HCT116 (cell line): ENCODE measurements around the gene IL15. TPM values are rescaled to one million over a fixed set of nuclear protein-coding genes. Genes with fewer than 3 reads are reported as not detected.
"Not testable (repeated sequence)": the region's sequence is repeated elsewhere in the genome, so short reads cannot be mapped to it uniquely, and the experiment has no call there.

Source experiments
- ATAC-seq: fragments of 200-7000 bp; cut with Tn5 transposase; 2 replicates; pipeline ENCODE4 v1.9.1; 2020; ENCODE audit warnings: mild to moderate bottlenecking, moderate library complexity
- BruUV-seq: library from RNA; stranded (reverse); fragments of 400-500 nt; replicated peaks from 2 replicates; lab custom pipeline; 2021; lab: Mats Ljungman, UMichigan
- CTCF ChIA-PET: fragments of 300-600 bp; sonication (Branson Sonifier 250); formaldehyde crosslinking; loops from one replicate; lab custom pipeline; 2021; ENCODE audit warnings: antibody characterized with exemption; lab: Charles Lee
- POLR2A ChIA-PET: fragments of 300-600, 350-600 bp; sonication (Branson Sonifier 250); formaldehyde crosslinking; loops from one replicate; lab custom pipeline; 2021; ENCODE audit warnings: antibody characterized with exemption; lab: Charles Lee
- RAD21 ChIA-PET, 2 experiments: fragments of 300-600 bp; sonication (Branson Sonifier 250); formaldehyde crosslinking; loops; one replicate each; lab custom pipeline; 2023; ENCODE audit warnings: low total read pairs in 2 of 2; ENCODE audit not compliant: uncharacterized antibody in 2 of 2, unreplicated experiment in 2 of 2, low non-redundant PET in 1 of 2; lab: Charles Lee
- DNase-seq: peaks from one replicate; pipeline ENCODE4 v3.0.0-alpha.2; 2010; ENCODE audit warnings: low read depth, low spot score
- H2AFZ ChIP-seq: fragments of 200-600 bp; shearing (Covaris generic), sonication (generic); 2 replicates; pipeline ENCODE4 v1.6.1; 2017; ENCODE audit warnings: low read depth, mixed run types, mixed read lengths, antibody characterized with exemption, low read length; ENCODE audit not compliant: poor library complexity, severe bottlenecking
- H3K27ac ChIP-seq: 2 replicates; pipeline ENCODE4 v1.5.1; 2012; ENCODE audit warnings: low read depth, low read length
- H3K27me3 ChIP-seq: fragments of 200-600 bp; sonication (generic); 2 replicates; pipeline ENCODE4 v1.6.1; 2016; ENCODE audit warnings: mixed run types, low read length, mixed read lengths; ENCODE audit not compliant: insufficient read depth
- H3K36me3 ChIP-seq, 2 experiments: fragments of 200-500 bp in 1 of 2; fragments of 200-600 bp in 1 of 2; sonication (Bioruptor generic) in 1 of 2; sonication (generic) in 1 of 2; 2 replicates each; pipeline versions ENCODE4 v1.5.1 to v1.6.1; 2014 to 2016; ENCODE audit warnings: low read length in 2 of 2, inconsistent platforms in 1 of 2, mixed read lengths in 1 of 2, mixed run types in 1 of 2; ENCODE audit not compliant: insufficient read depth in 2 of 2, control insufficient read depth in 1 of 2
- H3K4me1 ChIP-seq, 2 experiments: fragments of 200-600 bp in 1 of 2; sonication (generic) in 1 of 2; 2 replicates each; pipeline versions ENCODE4 v1.5.1 to v1.6.1; 2012 to 2017; ENCODE audit warnings: low read length in 2 of 2, inconsistent platforms in 1 of 2, mild to moderate bottlenecking in 1 of 2, mixed read lengths in 1 of 2, mixed run types in 1 of 2, moderate library complexity in 1 of 2; ENCODE audit not compliant: insufficient read depth in 2 of 2, control insufficient read depth in 1 of 2
- H3K4me2 ChIP-seq: fragments of 200-600 bp; sonication (generic); 2 replicates; pipeline ENCODE4 v1.6.1; 2017; ENCODE audit warnings: mixed run types, low read length, mixed read lengths
- H3K4me3 ChIP-seq, 2 experiments: fragments of 200-600 bp in 1 of 2; sonication (generic) in 1 of 2; replicated peaks in 1 of 2; 2 replicates each; pipeline ENCODE4 v1.5.1; 2011 to 2016; ENCODE audit warnings: low read length in 2 of 2, control low read depth in 1 of 2, low read depth in 1 of 2, mild to moderate bottlenecking in 1 of 2, mixed read lengths in 1 of 2, mixed run types in 1 of 2
- H3K79me2 ChIP-seq: fragments of 200-600 bp; sonication (generic); 2 replicates; pipeline ENCODE4 v1.6.1; 2017; ENCODE audit warnings: mild to moderate bottlenecking, mixed run types, low read length, moderate library complexity, mixed read lengths; ENCODE audit not compliant: insufficient read depth
- H3K9ac ChIP-seq: fragments of 200-600 bp; sonication (generic); 2 replicates; pipeline ENCODE4 v1.6.1; 2016; ENCODE audit warnings: low read length, mixed read lengths
- H3K9me2 ChIP-seq: fragments of 200-600 bp; sonication (generic), shearing (Covaris generic); 2 replicates; pipeline ENCODE4 v1.6.1; 2017; ENCODE audit warnings: mixed run types, mild to moderate bottlenecking, moderate library complexity; ENCODE audit not compliant: insufficient read depth
- H3K9me3 ChIP-seq, 2 experiments: fragments of 200-500 bp in 1 of 2; fragments of 200-600 bp in 1 of 2; sonication (Bioruptor generic) in 1 of 2; sonication (generic) in 1 of 2; 2 replicates each; pipeline ENCODE4 v1.6.1; 2014 to 2017; ENCODE audit warnings: low read length in 2 of 2, mixed read lengths in 2 of 2, inconsistent platforms in 1 of 2, low read depth in 1 of 2, mild to moderate bottlenecking in 1 of 2, mixed run types in 1 of 2, moderate library complexity in 1 of 2; ENCODE audit not compliant: control insufficient read depth in 1 of 2, insufficient read depth in 1 of 2
- H4K20me1 ChIP-seq: fragments of 200-600 bp; sonication (generic), shearing (Covaris generic); 2 replicates; pipeline ENCODE4 v1.6.1; 2017; ENCODE audit warnings: mixed run types, mild to moderate bottlenecking, moderate library complexity; ENCODE audit not compliant: insufficient read depth
- CEBPB ChIP-seq: IDR thresholded peaks from 2 replicates; pipeline ENCODE4 v1.6.1; 2012; ENCODE audit warnings: low read depth
- CTCF ChIP-seq, 3 experiments: fragments of 200-600 bp in 1 of 3; sonication (generic) in 1 of 3; IDR thresholded peaks in 2 of 3; conservative IDR thresholded peaks in 1 of 3; 2 replicates each; pipeline ENCODE4 v1.5.1; 2012 to 2017; ENCODE audit warnings: low read depth in 2 of 3, low read length in 2 of 3, antibody characterized with exemption in 1 of 3, borderline replicate concordance in 1 of 3, control low read depth in 1 of 3, mild to moderate bottlenecking in 1 of 3, mixed read lengths in 1 of 3, mixed run types in 1 of 3, moderate library complexity in 1 of 3; ENCODE audit not compliant: insufficient read depth in 1 of 3
- EGR1 ChIP-seq: IDR thresholded peaks from 2 replicates; pipeline ENCODE4 v1.6.1; 2012; ENCODE audit warnings: low read depth
- TCF7L2 ChIP-seq: IDR thresholded peaks from 2 replicates; pipeline ENCODE4 v1.7.0; 2011; ENCODE audit warnings: borderline replicate concordance, inconsistent platforms; ENCODE audit not compliant: insufficient read depth, insufficient read length; ENCODE audit errors: extremely low read depth
- YY1 ChIP-seq: IDR thresholded peaks from 2 replicates; pipeline ENCODE4 v1.6.1; 2011; ENCODE audit warnings: low read length, low read depth, moderate library complexity, mild to moderate bottlenecking; ENCODE audit not compliant: insufficient replicate concordance; ENCODE audit errors: extremely low read depth
- ZFX ChIP-seq: fragments of 450-650 bp; IDR thresholded peaks from 2 replicates; pipeline ENCODE4 v1.6.1; 2017
- intact Hi-C: fragments of 100-400 bp; cut with micrococcal nuclease; formaldehyde crosslinking; loops from 2 replicates; pipeline ENCODE4 v1.10.0; 2022
- total RNA-seq: library from RNA; stranded (reverse); gene quantifications from one replicate; pipeline ENCODE4 v1.2.1, GENCODE V29; 2021; ENCODE audit not compliant: unreplicated experiment

IL15 gene
- total RNA-seq, 1 experiment from 2014 or later = 1.2 TPM

DNA sequence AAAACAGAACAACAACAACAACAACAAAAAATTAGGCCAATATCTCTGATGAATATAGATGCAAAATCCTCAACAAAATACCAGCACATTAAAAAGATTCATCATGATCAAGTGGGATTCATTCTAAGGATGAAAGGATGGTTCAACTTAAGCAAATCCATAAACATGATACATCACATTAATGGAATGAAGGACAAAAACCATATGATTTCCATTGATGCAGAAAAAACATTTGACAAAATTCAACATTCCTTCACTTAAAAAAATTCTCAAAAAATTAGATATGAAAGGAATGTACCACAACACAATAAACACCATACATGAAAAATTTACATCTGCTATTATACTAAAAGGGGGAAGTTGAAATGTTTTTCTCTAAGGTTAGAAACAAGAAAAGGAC is 103.3 kb downstream of the IL15 start (continued):
- no peak for TF ChIP-seq CTCF (IDR thresholded peaks at IDR 0.05 in 2 of 3, conservative IDR thresholded peaks at IDR 0.05 in 1 of 3; ENCODE audit: borderline replicate concordance in 1 of 3, insufficient read depth in 1 of 3, low read depth in 2 of 3, low read length in 2 of 3)
- no peak for TF ChIP-seq CEBPB
- TF ChIP-seq ZFX = no peak
- TF ChIP-seq TCF7L2 = no peak

DNA sequence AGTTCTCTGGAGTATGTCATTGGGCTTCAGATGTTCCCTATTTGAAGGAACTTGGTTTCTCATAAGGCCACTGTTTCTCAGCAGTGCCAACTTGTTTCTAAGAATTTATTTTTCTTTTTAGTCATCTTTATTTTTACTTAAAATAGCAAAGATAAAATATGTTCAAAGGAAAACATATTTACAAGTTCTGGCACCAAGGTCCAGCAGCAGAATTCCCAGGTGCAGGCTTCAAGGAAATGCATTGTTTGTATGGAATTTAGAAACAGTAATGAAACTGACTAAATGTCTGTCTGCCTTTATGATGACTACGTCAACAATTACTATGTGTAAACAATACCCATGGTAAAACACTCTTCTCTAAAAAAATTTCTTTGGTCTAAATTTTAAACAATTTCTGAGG is 109.6 kb downstream of the IL15 start:
- H3K4me1 ChIP-seq = no peaks in the 10 kb centered on the region
- no TSS peak for BruUV-seq
- ChIA-PET CTCF (no interaction called here), RAD21 (no interaction called here), POLR2A (no interaction called here)
- no peaks in the 10 kb centered on the region for H3K79me2 ChIP-seq
- H3K27me3 ChIP-seq = no peaks in the 10 kb centered on the region
- H3K4me3 ChIP-seq = no peak overlapping the region
- ATAC-seq (no peak), DNase-seq (no peak)
- H3K9me3 ChIP-seq = no peaks in the 10 kb centered on the region
- no peaks in the 10 kb centered on the region for H3K36me3 ChIP-seq
- intact Hi-C loops = no loop called here
- no peak overlapping the region for H3K4me2 ChIP-seq
- no peak overlapping the region for H3K9ac ChIP-seq
- H3K27ac ChIP-seq = no peak overlapping the region
- H4K20me1 ChIP-seq = no peaks in the 10 kb centered on the region
- no peak for TF ChIP-seq YY1
- TF ChIP-seq EGR1 = no peak
- no peak overlapping the region for H2AFZ ChIP-seq
- H3K9me2 ChIP-seq = no peaks in the 10 kb centered on the region

DNA sequence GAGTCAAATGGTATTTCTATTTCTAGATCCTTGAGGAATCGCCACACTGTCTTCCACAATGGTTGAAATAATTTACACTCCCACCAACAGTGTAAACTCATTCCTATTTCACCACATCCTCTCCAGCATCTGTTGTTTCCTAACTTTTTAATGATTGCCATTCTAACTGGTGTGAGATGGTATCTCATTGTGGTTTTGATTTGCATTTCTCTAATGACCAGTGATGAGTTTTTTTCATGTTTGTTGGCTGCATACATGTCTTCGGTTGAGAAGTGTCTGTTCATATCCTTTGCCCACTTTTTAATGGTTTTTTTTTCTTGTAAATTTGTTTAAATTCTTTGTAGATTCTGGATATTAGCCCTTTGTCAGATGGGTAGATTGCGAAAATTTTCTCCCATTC is 115.4 kb downstream of the IL15 start:
- H4K20me1 ChIP-seq, RAD21 ChIA-PET, intact Hi-C loops, H2AFZ ChIP-seq, H3K4me1 ChIP-seq, ATAC-seq, DNase-seq, POLR2A ChIA-PET, H3K79me2 ChIP-seq, H3K9me2 ChIP-seq, H3K4me3 ChIP-seq, H3K4me2 ChIP-seq, H3K27ac ChIP-seq, H3K36me3 ChIP-seq, H3K9ac ChIP-seq, H3K27me3 ChIP-seq, CTCF ChIA-PET, H3K9me3 ChIP-seq, BruUV-seq: not testable (repeated sequence)
